ENCODE results near the gene CABLES1. TPM values are rescaled to one million over a fixed set of nuclear protein-coding genes. Genes with fewer than 3 reads are reported as not detected.
"Not testable (repeated sequence)": the region's sequence is repeated elsewhere in the genome, so short reads cannot be mapped to it uniquely, and the experiment has no call there.

Gene CABLES1
- polyA plus RNA-seq, 1 donor (not counting 4 experiments of a cell fraction or from before 2014, with no cell fraction given): 1.00 TPM

DNA sequence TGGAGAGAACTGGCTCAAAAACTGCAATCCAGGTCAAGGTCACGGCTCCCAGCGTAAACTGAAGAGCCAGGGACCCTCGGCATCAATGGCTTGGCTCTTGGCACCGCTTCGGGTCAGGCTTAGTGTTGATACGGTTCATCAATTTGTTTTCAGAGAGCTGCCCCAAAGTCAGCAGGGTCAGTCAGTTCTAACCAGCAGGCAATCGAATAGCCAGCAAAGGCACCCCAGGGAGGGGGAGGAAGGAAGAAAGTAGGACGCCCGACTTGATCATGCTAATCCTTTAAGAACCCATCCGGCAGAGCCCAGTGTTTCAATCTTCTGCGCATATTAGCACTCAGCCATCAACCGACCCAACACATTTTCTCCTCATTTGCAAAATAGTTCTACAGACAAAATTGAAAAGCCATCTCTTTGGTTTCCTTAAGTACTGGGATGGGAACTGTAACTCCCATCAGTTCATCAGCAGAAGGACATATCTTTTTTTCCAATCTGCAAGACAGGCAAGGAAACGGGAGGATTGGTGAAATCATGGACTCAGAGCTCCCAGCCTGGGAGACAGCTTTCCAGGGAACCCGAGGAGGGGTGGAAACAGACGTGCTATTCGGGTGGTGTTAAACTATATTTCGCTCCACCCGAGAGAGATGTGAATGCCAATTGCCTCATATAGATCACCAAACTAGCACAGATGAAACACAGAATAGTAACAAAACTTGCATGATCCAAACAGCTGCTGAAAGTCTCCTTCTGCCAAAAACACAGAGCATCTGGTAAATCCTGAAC lies 40.7 kb upstream of the CABLES1 start:
- Histone ChIP-seq H3K36me3 (ENCODE audit: control insufficient read depth in 2 of 2, extremely low read depth in 1 of 2, insufficient read depth in 2 of 2, low read length in 2 of 2) (no peaks in the 10 kb centered on the region), H3K4me2 (ENCODE audit: control insufficient read depth, extremely low read depth, insufficient read depth, low read depth, low read length) (no peak overlapping the region), H2AFZ (ENCODE audit: control insufficient read depth, low read length) (no peak overlapping the region), H3K27me3 (ENCODE audit: control insufficient read depth, extremely low read depth, insufficient read depth, low read length) (peaks cover 5% of the 10 kb centered on the region), H3K9me3 (ENCODE audit: control insufficient read depth, low read depth, low read length) (no peaks in the 10 kb centered on the region), H3K4me3 (ENCODE audit: control insufficient read depth in 2 of 3, extremely low read depth in 1 of 3, insufficient read depth in 2 of 3, low read depth in 1 of 3, low read length in 3 of 3) (no peak overlapping the region), H3K4me1 (ENCODE audit: control insufficient read depth, extremely low read depth, insufficient read depth, low read length) (no peaks in the 10 kb centered on the region), H3K79me2 (ENCODE audit: control insufficient read depth, insufficient read depth, low read length) (no peaks in the 10 kb centered on the region), H3K9ac (ENCODE audit: control insufficient read depth, extremely low read depth, insufficient read depth, low read length) (no peak overlapping the region), H4K20me1 (ENCODE audit: control insufficient read depth, extremely low read depth, insufficient read depth, low read length) (no peaks in the 10 kb centered on the region), H3K27ac (ENCODE audit: control insufficient read depth, insufficient read depth, low read length) (no peak overlapping the region), H3K9me1 (ENCODE audit: control insufficient read depth, extremely low read depth, insufficient read depth, low read length) (no peaks in the 10 kb centered on the region)
- TF ChIP-seq, protein P1, sequence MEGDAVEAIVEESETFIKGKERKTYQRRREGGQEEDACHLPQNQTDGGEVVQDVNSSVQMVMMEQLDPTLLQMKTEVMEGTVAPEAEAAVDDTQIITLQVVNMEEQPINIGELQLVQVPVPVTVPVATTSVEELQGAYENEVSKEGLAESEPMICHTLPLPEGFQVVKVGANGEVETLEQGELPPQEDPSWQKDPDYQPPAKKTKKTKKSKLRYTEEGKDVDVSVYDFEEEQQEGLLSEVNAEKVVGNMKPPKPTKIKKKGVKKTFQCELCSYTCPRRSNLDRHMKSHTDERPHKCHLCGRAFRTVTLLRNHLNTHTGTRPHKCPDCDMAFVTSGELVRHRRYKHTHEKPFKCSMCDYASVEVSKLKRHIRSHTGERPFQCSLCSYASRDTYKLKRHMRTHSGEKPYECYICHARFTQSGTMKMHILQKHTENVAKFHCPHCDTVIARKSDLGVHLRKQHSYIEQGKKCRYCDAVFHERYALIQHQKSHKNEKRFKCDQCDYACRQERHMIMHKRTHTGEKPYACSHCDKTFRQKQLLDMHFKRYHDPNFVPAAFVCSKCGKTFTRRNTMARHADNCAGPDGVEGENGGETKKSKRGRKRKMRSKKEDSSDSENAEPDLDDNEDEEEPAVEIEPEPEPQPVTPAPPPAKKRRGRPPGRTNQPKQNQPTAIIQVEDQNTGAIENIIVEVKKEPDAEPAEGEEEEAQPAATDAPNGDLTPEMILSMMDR (optimal IDR thresholded peaks at IDR 0.05 in 1 of 3, IDR thresholded peaks at IDR 0.05 in 1 of 3, conservative IDR thresholded peaks at IDR 0.05 in 1 of 3; ENCODE audit: extremely low read depth in 1 of 3, insufficient read depth in 2 of 3, low read length in 3 of 3): no peak
- TF ChIP-seq EZH2 (IDR thresholded peaks at IDR 0.05; ENCODE audit: low read length): no peak
- dilution Hi-C loops (cut with MboI; ENCODE audit: extremely low pct_ligation_motif_present, low sequenced_read_pairs): no loop called here
- DNase-seq (ENCODE audit: low read depth, low spot score): no peak
- no peak for FAIRE-seq

- dilution Hi-C loops (cut with MboI; ENCODE audit: extremely low pct_ligation_motif_present, low sequenced_read_pairs): no loop called here
- TF ChIP-seq EZH2 (IDR thresholded peaks at IDR 0.05; ENCODE audit: low read length): no peak
- TF ChIP-seq, protein P1 (optimal IDR thresholded peaks at IDR 0.05 in 1 of 3, IDR thresholded peaks at IDR 0.05 in 1 of 3, conservative IDR thresholded peaks at IDR 0.05 in 1 of 3; ENCODE audit: extremely low read depth in 1 of 3, insufficient read depth in 2 of 3, low read length in 3 of 3): peak in 1 of 3 experiments; percentile 16
- no peaks in the 10 kb centered on the region for H3K79me2 ChIP-seq (ENCODE audit: control insufficient read depth, insufficient read depth, low read length)
- no peaks in the 10 kb centered on the region for H3K36me3 ChIP-seq (ENCODE audit: control insufficient read depth in 2 of 2, extremely low read depth in 1 of 2, insufficient read depth in 2 of 2, low read length in 2 of 2)
- FAIRE-seq (no peak), DNase-seq (ENCODE audit: low read depth, low spot score) (no peak)
- no peak overlapping the region for H3K27ac ChIP-seq (ENCODE audit: control insufficient read depth, insufficient read depth, low read length)
- peaks cover 5% of the 10 kb centered on the region for H3K27me3 ChIP-seq (ENCODE audit: control insufficient read depth, extremely low read depth, insufficient read depth, low read length)
- no peak overlapping the region for H3K4me2 ChIP-seq (ENCODE audit: control insufficient read depth, extremely low read depth, insufficient read depth, low read depth, low read length)
- H3K4me3 ChIP-seq (ENCODE audit: control insufficient read depth in 2 of 3, extremely low read depth in 1 of 3, insufficient read depth in 2 of 3, low read depth in 1 of 3, low read length in 3 of 3): no peak overlapping the region
- H3K9ac ChIP-seq (ENCODE audit: control insufficient read depth, extremely low read depth, insufficient read depth, low read length): no peak overlapping the region
- H2AFZ ChIP-seq (ENCODE audit: control insufficient read depth, low read length): no peak overlapping the region
- no peaks in the 10 kb centered on the region for H3K4me1 ChIP-seq (ENCODE audit: control insufficient read depth, extremely low read depth, insufficient read depth, low read length)
- no peaks in the 10 kb centered on the region for H3K9me3 ChIP-seq (ENCODE audit: control insufficient read depth, low read depth, low read length)
- H4K20me1 ChIP-seq (ENCODE audit: control insufficient read depth, extremely low read depth, insufficient read depth, low read length): no peaks in the 10 kb centered on the region
- H3K9me1 ChIP-seq (ENCODE audit: control insufficient read depth, extremely low read depth, insufficient read depth, low read length): no peaks in the 10 kb centered on the region
These were observed 39.8 kb upstream of the CABLES1 start for GRCh38 chr18:23095463-23095862.

DNA sequence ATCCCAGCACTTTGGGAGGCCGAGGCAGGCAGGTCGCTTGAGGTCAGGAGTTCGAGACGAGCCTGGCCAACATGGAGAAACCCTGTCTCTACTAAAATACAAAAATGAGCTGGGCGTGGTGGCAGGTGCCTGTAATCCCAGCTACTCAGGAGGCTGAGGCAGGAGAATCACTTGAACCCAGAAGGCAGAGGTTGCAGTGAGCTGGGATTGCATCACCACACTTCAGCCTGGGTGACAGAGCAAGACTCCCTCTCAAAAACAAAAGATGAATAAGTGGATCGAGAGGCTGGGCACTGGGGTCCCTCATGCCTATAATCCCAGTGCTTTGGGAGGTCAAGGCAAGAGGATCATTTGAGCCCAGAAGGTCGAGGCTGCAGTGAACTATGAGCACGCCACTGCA lies 38.3 kb upstream of the CABLES1 start:
- dilution Hi-C loops (cut with MboI; ENCODE audit: extremely low pct_ligation_motif_present, low sequenced_read_pairs); H2AFZ ChIP-seq (ENCODE audit: control insufficient read depth, low read length); H3K9me1 ChIP-seq (ENCODE audit: control insufficient read depth, extremely low read depth, insufficient read depth, low read length); H4K20me1 ChIP-seq (ENCODE audit: control insufficient read depth, extremely low read depth, insufficient read depth, low read length); H3K9me3 ChIP-seq (ENCODE audit: control insufficient read depth, low read depth, low read length); H3K27me3 ChIP-seq (ENCODE audit: control insufficient read depth, extremely low read depth, insufficient read depth, low read length); H3K27ac ChIP-seq (ENCODE audit: control insufficient read depth, insufficient read depth, low read length); H3K4me3 ChIP-seq (ENCODE audit: control insufficient read depth in 2 of 3, extremely low read depth in 1 of 3, insufficient read depth in 2 of 3, low read depth in 1 of 3, low read length in 3 of 3); DNase-seq (ENCODE audit: low read depth, low spot score); FAIRE-seq; H3K9ac ChIP-seq (ENCODE audit: control insufficient read depth, extremely low read depth, insufficient read depth, low read length); H3K36me3 ChIP-seq (ENCODE audit: control insufficient read depth in 2 of 2, extremely low read depth in 1 of 2, insufficient read depth in 2 of 2, low read length in 2 of 2); H3K4me2 ChIP-seq (ENCODE audit: control insufficient read depth, extremely low read depth, insufficient read depth, low read depth, low read length); H3K79me2 ChIP-seq (ENCODE audit: control insufficient read depth, insufficient read depth, low read length); H3K4me1 ChIP-seq (ENCODE audit: control insufficient read depth, extremely low read depth, insufficient read depth, low read length): not testable (repeated sequence)

Data from keratinocyte (primary cell).